A549 (cell line): Measurements from ENCODE around the gene KRT34. TPM values are rescaled to one million over a fixed set of nuclear protein-coding genes. Genes with fewer than 3 reads are reported as not detected.

Experiments used
- ATAC-seq, 2 experiments: fragments of 200-7000 bp in 1 of 2; fragments of >200 bp in 1 of 2; cut with Nextera tagmentation in 1 of 2; cut with Tn5 transposase in 1 of 2; 3 replicates each; pipeline versions ENCODE4 v1.8.0 to v1.9.1; 2018 to 2020; ENCODE audit warnings: mild to moderate bottlenecking in 1 of 2, moderate library complexity in 1 of 2
- CTCF ChIA-PET: fragments of 300-600 bp; sonication (Branson Sonifier 250); formaldehyde crosslinking; extraction: SDS; loops from one replicate; lab custom pipeline; 2021; ENCODE audit warnings: antibody characterized with exemption, inconsistent platforms; lab: Yijun Ruan, JAX
- POLR2A ChIA-PET: fragments of 350-600 bp; formaldehyde crosslinking; extraction: SDS; loops from one replicate; lab custom pipeline; 2021; ENCODE audit warnings: antibody characterized with exemption, inconsistent platforms; lab: Yijun Ruan, JAX
- DNase-seq, 2 experiments: peaks; one replicate each; pipeline versions ENCODE4 v3.0.0 to v3.0.0-alpha.2; 2011 to 2016; ENCODE audit warnings: low read depth in 1 of 2, low spot score in 1 of 2
- FAIRE-seq: peaks from 2 replicates; lab custom pipeline; 2011; peaks lifted over from hg19 to GRCh38; lab: Jason Lieb, UNC
- H3K27ac ChIP-seq, 2 experiments: fragments of >200 bp; sonication (Bioruptor Twin); formaldehyde crosslinking; 3 replicates each; pipeline ENCODE4 v1.5.1; 2016 to 2017
- H3K4me1 ChIP-seq: fragments of >200 bp; sonication (Bioruptor Twin); formaldehyde crosslinking; 3 replicates; pipeline ENCODE4 v1.6.1; 2016
- H3K4me2 ChIP-seq: fragments of >200 bp; sonication (Bioruptor Twin); formaldehyde crosslinking; 3 replicates; pipeline ENCODE4 v1.6.1; 2016
- H3K4me3 ChIP-seq: fragments of >200 bp; sonication (Bioruptor Twin); formaldehyde crosslinking; 3 replicates; pipeline ENCODE4 v1.5.1; 2016
- H3K9me3 ChIP-seq: fragments of >200 bp; sonication (Bioruptor Twin); formaldehyde crosslinking; 3 replicates; pipeline ENCODE4 v1.6.1; 2016
- CHD4 ChIP-seq: fragments of 200-600 bp; sonication (generic); IDR thresholded peaks from 2 replicates; pipeline ENCODE4 v1.6.1; 2016; ENCODE audit warnings: antibody characterized with exemption, mild to moderate bottlenecking, borderline replicate concordance
- EP300 ChIP-seq, 2 experiments: fragments of >200 bp; sonication (Bioruptor Twin); formaldehyde crosslinking; IDR thresholded peaks; 2 replicates in 1 of 2; 3 replicates in 1 of 2; pipeline ENCODE4 v1.6.1; 2016 to 2017
- HDAC2 ChIP-seq: fragments of 200-600 bp; sonication (generic); IDR thresholded peaks from 2 replicates; pipeline ENCODE4 v1.6.1; 2016
- JUN ChIP-seq, 2 experiments: fragments of >200 bp; sonication (Bioruptor Twin); formaldehyde crosslinking; IDR thresholded peaks; 2 replicates in 1 of 2; 3 replicates in 1 of 2; pipeline ENCODE4 v1.6.1; 2016 to 2017
- MAFK ChIP-seq: fragments of 450-650 bp; IDR thresholded peaks from 2 replicates; pipeline ENCODE4 v1.6.1; 2014; ENCODE audit not compliant: partially characterized antibody
- MAZ ChIP-seq: fragments of 150-350 bp; IDR thresholded peaks from 2 replicates; pipeline ENCODE4 v1.6.1; 2014; ENCODE audit warnings: antibody characterized with exemption, low read depth, low read length, borderline replicate concordance
- PHF8 ChIP-seq: fragments of 200-600 bp; sonication (generic); IDR thresholded peaks from 2 replicates; pipeline ENCODE4 v1.6.1; 2016; ENCODE audit warnings: low read depth, mild to moderate bottlenecking, antibody characterized with exemption, moderate library complexity, borderline replicate concordance
- POLR2AphosphoS2 ChIP-seq: conservative IDR thresholded peaks from 2 replicates; pipeline ENCODE4 v1.6.1; 2012; ENCODE audit warnings: low read length, improper control_type of control experiment, inconsistent platforms
- RAD21 ChIP-seq, 2 experiments: fragments of >200 bp in 1 of 2; sonication (Bioruptor Twin) in 1 of 2; formaldehyde crosslinking in 1 of 2; IDR thresholded peaks in 1 of 2; conservative IDR thresholded peaks in 1 of 2; 2 replicates in 1 of 2; 3 replicates in 1 of 2; pipeline ENCODE4 v1.6.1; 2012 to 2018; ENCODE audit warnings: inconsistent platforms in 1 of 2
- RARB ChIP-seq: fragments of 250-450 bp; sonication (Bioruptor Pico); IDR thresholded peaks from 2 replicates; pipeline ENCODE4 v1.8.0; 2021; ENCODE audit warnings: mild to moderate bottlenecking, moderate library complexity
- RFX5 ChIP-seq: fragments of 450-650 bp; IDR thresholded peaks from 2 replicates; pipeline ENCODE4 v1.7.1; 2014; ENCODE audit warnings: antibody characterized with exemption, mild to moderate bottlenecking, moderate library complexity
- SMC3 ChIP-seq: fragments of >200 bp; sonication (Bioruptor Twin); formaldehyde crosslinking; IDR thresholded peaks from 3 replicates; pipeline ENCODE4 v1.6.1; 2018; ENCODE audit warnings: inconsistent platforms
- WGBS: methylation state at CpG from one replicate; pipeline ENCODE4 v1.1.6; 2017; ENCODE audit errors: missing lambda C conversion rate; 5-methylcytosine and 5-hydroxymethylcytosine counted together
- polyA plus RNA-seq, 4 experiments: library from polyadenylated mRNA; depleted of rRNA in 3 of 4; stranded (reverse); fragments of >200 nt; fragmentation: RNase III in 1 of 4; extraction: RNeasy Plus Mini Kit Qiagen cat#74134 plus additional on column Dnase treatment in 1 of 4; gene quantifications; 2 replicates in 3 of 4; 3 replicates in 1 of 4; pipeline ENCODE4 v1.2.3, GENCODE V29; 2011 to 2017
- TF ChIP-seq, protein P1 (sequence below): fragments of >200 bp; sonication (Bioruptor Twin); formaldehyde crosslinking; IDR thresholded peaks from 3 replicates; pipeline ENCODE4 v1.5.1; 2016
- TF ChIP-seq, protein P2 (sequence below): fragments of 150-350 bp; IDR thresholded peaks from 2 replicates; pipeline ENCODE4 v1.6.1; 2014; ENCODE audit warnings: low read depth, mild to moderate bottlenecking, low read length
- TF ChIP-seq, protein P3 (sequence below): IDR thresholded peaks from 2 replicates; pipeline ENCODE4 v1.6.1; 2012
- TF ChIP-seq, protein P4 (sequence below): fragments of 250-450 bp; sonication (Bioruptor Pico); IDR thresholded peaks from 2 replicates; pipeline ENCODE4 v1.5.0; 2021; ENCODE audit warnings: mild to moderate bottlenecking, moderate library complexity, borderline replicate concordance
- TF ChIP-seq, protein P5 (sequence below): IDR thresholded peaks from 2 replicates; pipeline ENCODE4 v1.6.1; 2012; ENCODE audit warnings: low read depth, borderline replicate concordance
- TF ChIP-seq, protein P6 (sequence below): fragments of >200 bp; sonication (Bioruptor Twin); formaldehyde crosslinking; IDR thresholded peaks from 3 replicates; pipeline ENCODE4 v1.6.1; 2016
- TF ChIP-seq, protein P7 (sequence below): fragments of >200 bp; sonication (Bioruptor Twin); formaldehyde crosslinking; IDR thresholded peaks from 2 replicates; pipeline ENCODE4 v1.6.1; 2016

The KRT34 gene
- polyA plus RNA-seq, 2 of the 4 experiments (the other 2 are of a cell fraction) = 0.09 to 0.23 TPM

DNA sequence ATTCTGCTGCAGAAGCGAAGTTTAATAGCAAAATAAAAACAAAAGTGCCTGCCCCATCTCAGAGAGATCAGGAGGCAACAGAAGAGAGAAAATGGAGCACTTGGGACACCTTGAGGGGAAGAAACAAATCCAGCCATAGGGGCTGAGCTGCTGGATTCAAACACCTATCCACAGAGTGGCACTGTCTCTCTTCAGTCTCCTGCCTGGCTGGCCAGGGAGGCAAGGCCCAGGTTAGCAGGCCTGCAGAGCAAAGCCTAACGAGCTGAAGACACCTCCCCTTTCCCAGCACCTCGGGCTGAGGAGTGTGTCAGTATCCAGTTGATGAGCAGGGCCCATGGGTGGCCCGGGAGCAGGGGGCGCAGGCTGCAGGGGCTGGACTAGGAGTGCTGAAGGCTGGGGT is 24.1 kb upstream of the KRT34 start:
- Histone ChIP-seq H3K4me3 (no peak overlapping the region), H3K4me2 (no peak overlapping the region), H3K27ac (no peak overlapping the region), H3K4me1 (peaks cover 18% of the 10 kb centered on the region), H3K9me3 (no peaks in the 10 kb centered on the region)
- 28% methylated on average over 3 of the region's 5 CpGs for WGBS
- FAIRE-seq (no peak), DNase-seq (peak in 1 of 2 experiments; percentile 31), ATAC-seq (peak in 1 of 2 experiments; percentile 34; a peak in 1 of 6 replicates)
- ChIA-PET POLR2A (no interaction called here), CTCF (interaction anchor here (0.6 to 6.9 kb wide), 9 partner anchors 8 to 496 kb away, joined by 3 to 60 read pairs (median 10); partner anchors contain the start of gene KRT31)
- TF ChIP-seq POLR2AphosphoS2 (no peak), RFX5 (no peak), EP300 (IDR thresholded peaks at IDR 0.05) (no peak), JUN (IDR thresholded peaks at IDR 0.05) (no peak), MAZ (no peak), HDAC2 (no peak), SMC3 (peak; percentile 26; the same call in 1 of the 3 replicates), PHF8 (no peak), CHD4 (no peak), RAD21 (conservative IDR thresholded peaks at IDR 0.05 in 1 of 2, IDR thresholded peaks at IDR 0.05 in 1 of 2) (peak; percentile 29 to 33; a peak in 3 of 5 replicates), RARB (CRISPR knock-in tag) (no peak), MAFK (no peak)
- TF ChIP-seq, protein P1, sequence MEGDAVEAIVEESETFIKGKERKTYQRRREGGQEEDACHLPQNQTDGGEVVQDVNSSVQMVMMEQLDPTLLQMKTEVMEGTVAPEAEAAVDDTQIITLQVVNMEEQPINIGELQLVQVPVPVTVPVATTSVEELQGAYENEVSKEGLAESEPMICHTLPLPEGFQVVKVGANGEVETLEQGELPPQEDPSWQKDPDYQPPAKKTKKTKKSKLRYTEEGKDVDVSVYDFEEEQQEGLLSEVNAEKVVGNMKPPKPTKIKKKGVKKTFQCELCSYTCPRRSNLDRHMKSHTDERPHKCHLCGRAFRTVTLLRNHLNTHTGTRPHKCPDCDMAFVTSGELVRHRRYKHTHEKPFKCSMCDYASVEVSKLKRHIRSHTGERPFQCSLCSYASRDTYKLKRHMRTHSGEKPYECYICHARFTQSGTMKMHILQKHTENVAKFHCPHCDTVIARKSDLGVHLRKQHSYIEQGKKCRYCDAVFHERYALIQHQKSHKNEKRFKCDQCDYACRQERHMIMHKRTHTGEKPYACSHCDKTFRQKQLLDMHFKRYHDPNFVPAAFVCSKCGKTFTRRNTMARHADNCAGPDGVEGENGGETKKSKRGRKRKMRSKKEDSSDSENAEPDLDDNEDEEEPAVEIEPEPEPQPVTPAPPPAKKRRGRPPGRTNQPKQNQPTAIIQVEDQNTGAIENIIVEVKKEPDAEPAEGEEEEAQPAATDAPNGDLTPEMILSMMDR = 0 out of 3 replicates have a peak, but pooled peaks have one; percentile 12
- TF ChIP-seq, protein P2, sequence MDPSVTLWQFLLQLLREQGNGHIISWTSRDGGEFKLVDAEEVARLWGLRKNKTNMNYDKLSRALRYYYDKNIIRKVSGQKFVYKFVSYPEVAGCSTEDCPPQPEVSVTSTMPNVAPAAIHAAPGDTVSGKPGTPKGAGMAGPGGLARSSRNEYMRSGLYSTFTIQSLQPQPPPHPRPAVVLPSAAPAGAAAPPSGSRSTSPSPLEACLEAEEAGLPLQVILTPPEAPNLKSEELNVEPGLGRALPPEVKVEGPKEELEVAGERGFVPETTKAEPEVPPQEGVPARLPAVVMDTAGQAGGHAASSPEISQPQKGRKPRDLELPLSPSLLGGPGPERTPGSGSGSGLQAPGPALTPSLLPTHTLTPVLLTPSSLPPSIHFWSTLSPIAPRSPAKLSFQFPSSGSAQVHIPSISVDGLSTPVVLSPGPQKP = no peak
- TF ChIP-seq, protein P3, sequence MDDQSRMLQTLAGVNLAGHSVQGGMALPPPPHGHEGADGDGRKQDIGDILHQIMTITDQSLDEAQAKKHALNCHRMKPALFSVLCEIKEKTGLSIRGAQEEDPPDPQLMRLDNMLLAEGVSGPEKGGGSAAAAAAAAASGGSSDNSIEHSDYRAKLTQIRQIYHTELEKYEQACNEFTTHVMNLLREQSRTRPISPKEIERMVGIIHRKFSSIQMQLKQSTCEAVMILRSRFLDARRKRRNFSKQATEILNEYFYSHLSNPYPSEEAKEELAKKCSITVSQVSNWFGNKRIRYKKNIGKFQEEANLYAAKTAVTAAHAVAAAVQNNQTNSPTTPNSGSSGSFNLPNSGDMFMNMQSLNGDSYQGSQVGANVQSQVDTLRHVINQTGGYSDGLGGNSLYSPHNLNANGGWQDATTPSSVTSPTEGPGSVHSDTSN = no peak
- TF ChIP-seq, protein P4, sequence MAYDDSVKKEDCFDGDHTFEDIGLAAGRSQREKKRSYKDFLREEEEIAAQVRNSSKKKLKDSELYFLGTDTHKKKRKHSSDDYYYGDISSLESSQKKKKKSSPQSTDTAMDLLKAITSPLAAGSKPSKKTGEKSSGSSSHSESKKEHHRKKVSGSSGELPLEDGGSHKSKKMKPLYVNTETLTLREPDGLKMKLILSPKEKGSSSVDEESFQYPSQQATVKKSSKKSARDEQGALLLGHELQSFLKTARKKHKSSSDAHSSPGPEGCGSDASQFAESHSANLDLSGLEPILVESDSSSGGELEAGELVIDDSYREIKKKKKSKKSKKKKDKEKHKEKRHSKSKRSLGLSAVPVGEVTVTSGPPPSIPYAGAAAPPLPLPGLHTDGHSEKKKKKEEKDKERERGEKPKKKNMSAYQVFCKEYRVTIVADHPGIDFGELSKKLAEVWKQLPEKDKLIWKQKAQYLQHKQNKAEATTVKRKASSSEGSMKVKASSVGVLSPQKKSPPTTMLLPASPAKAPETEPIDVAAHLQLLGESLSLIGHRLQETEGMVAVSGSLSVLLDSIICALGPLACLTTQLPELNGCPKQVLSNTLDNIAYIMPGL (CRISPR knock-in tag) = no peak
- TF ChIP-seq, protein P5, sequence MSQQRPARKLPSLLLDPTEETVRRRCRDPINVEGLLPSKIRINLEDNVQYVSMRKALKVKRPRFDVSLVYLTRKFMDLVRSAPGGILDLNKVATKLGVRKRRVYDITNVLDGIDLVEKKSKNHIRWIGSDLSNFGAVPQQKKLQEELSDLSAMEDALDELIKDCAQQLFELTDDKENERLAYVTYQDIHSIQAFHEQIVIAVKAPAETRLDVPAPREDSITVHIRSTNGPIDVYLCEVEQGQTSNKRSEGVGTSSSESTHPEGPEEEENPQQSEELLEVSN = no peak
- TF ChIP-seq, protein P6, sequence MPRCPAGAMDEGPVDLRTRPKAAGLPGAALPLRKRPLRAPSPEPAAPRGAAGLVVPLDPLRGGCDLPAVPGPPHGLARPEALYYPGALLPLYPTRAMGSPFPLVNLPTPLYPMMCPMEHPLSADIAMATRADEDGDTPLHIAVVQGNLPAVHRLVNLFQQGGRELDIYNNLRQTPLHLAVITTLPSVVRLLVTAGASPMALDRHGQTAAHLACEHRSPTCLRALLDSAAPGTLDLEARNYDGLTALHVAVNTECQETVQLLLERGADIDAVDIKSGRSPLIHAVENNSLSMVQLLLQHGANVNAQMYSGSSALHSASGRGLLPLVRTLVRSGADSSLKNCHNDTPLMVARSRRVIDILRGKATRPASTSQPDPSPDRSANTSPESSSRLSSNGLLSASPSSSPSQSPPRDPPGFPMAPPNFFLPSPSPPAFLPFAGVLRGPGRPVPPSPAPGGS = no peak
- TF ChIP-seq, protein P7, sequence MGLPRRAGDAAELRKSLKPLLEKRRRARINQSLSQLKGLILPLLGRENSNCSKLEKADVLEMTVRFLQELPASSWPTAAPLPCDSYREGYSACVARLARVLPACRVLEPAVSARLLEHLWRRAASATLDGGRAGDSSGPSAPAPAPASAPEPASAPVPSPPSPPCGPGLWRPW = no peak
- TF ChIP-seq, all 56 proteins: peak for 3
